Osteoblast (primary cell): ENCODE results near the gene IQCK. TPM values are rescaled to one million over a fixed set of nuclear protein-coding genes. Genes with fewer than 3 reads are reported as not detected.
A peak's percentile ranks its signal among the peaks of the same experiment; 100 is the strongest.

Experiments
- DNase-seq: peaks from one replicate; pipeline ENCODE4 v3.0.0; 2011; ENCODE audit warnings: low spot score, mixed read lengths; ENCODE audit not compliant: insufficient read length; ENCODE audit errors: missing footprints
- H2AFZ ChIP-seq: 2 replicates; pipeline ENCODE4 v1.6.0; 2011; ENCODE audit warnings: mild to moderate bottlenecking, low read length
- H3K27ac ChIP-seq: 2 replicates; pipeline ENCODE4 v1.5.1; 2011; ENCODE audit warnings: mild to moderate bottlenecking, low read depth, low read length, moderate library complexity
- H3K27me3 ChIP-seq: 2 replicates; pipeline ENCODE4 v1.6.0; 2012; ENCODE audit warnings: mild to moderate bottlenecking, control low read depth, inconsistent platforms, low read length, moderate library complexity; ENCODE audit not compliant: insufficient read depth
- H3K36me3 ChIP-seq: 2 replicates; pipeline ENCODE4 v1.5.1; 2011; ENCODE audit warnings: mild to moderate bottlenecking, low read length, control low read depth, moderate library complexity; ENCODE audit not compliant: insufficient read depth
- H3K4me1 ChIP-seq: 2 replicates; pipeline ENCODE4 v1.5.1; 2011; ENCODE audit warnings: mild to moderate bottlenecking, low read length, control low read depth, moderate library complexity; ENCODE audit not compliant: insufficient read depth
- H3K4me2 ChIP-seq: 2 replicates; pipeline ENCODE4 v1.6.0; 2011; ENCODE audit warnings: mild to moderate bottlenecking, low read length; ENCODE audit not compliant: insufficient read depth
- H3K4me3 ChIP-seq: fragments of 200-600 bp; sonication (generic); 3 replicates; pipeline ENCODE4 v1.5.1; 2012; ENCODE audit warnings: mild to moderate bottlenecking, low read length, inconsistent platforms; ENCODE audit not compliant: insufficient read depth
- H3K79me2 ChIP-seq: 2 replicates; pipeline ENCODE4 v1.6.0; 2012; ENCODE audit warnings: mild to moderate bottlenecking, low read length, control low read depth, inconsistent platforms; ENCODE audit not compliant: insufficient read depth
- H3K9me3 ChIP-seq: 2 replicates; pipeline ENCODE4 v1.5.1; 2011; ENCODE audit warnings: low read depth, low read length, control low read depth
- H4K20me1 ChIP-seq: 2 replicates; pipeline ENCODE4 v1.6.0; 2012; ENCODE audit warnings: mild to moderate bottlenecking, low read length, control low read depth; ENCODE audit not compliant: insufficient read depth
- CTCF ChIP-seq: IDR thresholded peaks from 2 replicates; pipeline ENCODE4 v1.5.1; 2011; ENCODE audit warnings: mild to moderate bottlenecking, low read depth, low read length, moderate library complexity; ENCODE audit errors: extremely low read depth
- total RNA-seq: library from RNA; depleted of rRNA; stranded (reverse); fragments of >200 nt; gene quantifications from 2 replicates; pipeline ENCODE4 v1.2.3, GENCODE V29; 2012

The IQCK gene
- total RNA-seq, 1 donor, result 8.7 TPM

- H3K4me2 ChIP-seq, result no peak overlapping the region
- no peaks in the 10 kb centered on the region for H3K9me3 ChIP-seq
- H3K27me3 ChIP-seq, result no peaks in the 10 kb centered on the region
- DNase-seq, result peak; percentile 85
- no peak overlapping the region for H2AFZ ChIP-seq
- H3K27ac ChIP-seq, result peak overlapping the region; percentile 77
- H4K20me1 ChIP-seq, result peaks cover under 1% of the 10 kb centered on the region
- TF ChIP-seq CTCF, result no peak
- peaks cover 50% of the 10 kb centered on the region for H3K36me3 ChIP-seq
- H3K4me1 ChIP-seq, result peaks cover 25% of the 10 kb centered on the region
- H3K4me3 ChIP-seq, result peak overlapping the region; percentile 26
- peaks cover 7% of the 10 kb centered on the region for H3K79me2 ChIP-seq
Observed at GRCh38 chr16:19704321-19705145, 13.5 kb upstream of the IQCK start.

GRCh38 chr16:19705146-19705501 lies 12.9 kb upstream of the IQCK start:
- no peaks in the 10 kb centered on the region for H4K20me1 ChIP-seq
- H3K27me3 ChIP-seq, result no peaks in the 10 kb centered on the region
- H3K4me3 ChIP-seq, result peak overlapping the region; percentile 26
- peak overlapping the region; percentile 77 for H3K27ac ChIP-seq
- H3K4me2 ChIP-seq, result no peak overlapping the region
- TF ChIP-seq CTCF, result no peak
- H3K36me3 ChIP-seq, result peaks cover 48% of the 10 kb centered on the region
- no peak overlapping the region for H2AFZ ChIP-seq
- no peaks in the 10 kb centered on the region for H3K9me3 ChIP-seq
- DNase-seq, result no peak
- peaks cover 22% of the 10 kb centered on the region for H3K4me1 ChIP-seq
- peaks cover 7% of the 10 kb centered on the region for H3K79me2 ChIP-seq

- no peak overlapping the region for H2AFZ ChIP-seq
- no peaks in the 10 kb centered on the region for H3K27me3 ChIP-seq
Observed at GRCh38 chr16:19705843-19706242, 12.2 kb upstream of the IQCK start.

More at GRCh38 chr16:19705843-19706242, 12.2 kb upstream of the IQCK start:
- no peak overlapping the region for H3K4me3 ChIP-seq
- peak; percentile 68 for DNase-seq
- peaks cover 14% of the 10 kb centered on the region for H3K4me1 ChIP-seq
- H3K4me2 ChIP-seq, result no peak overlapping the region
- peaks cover 7% of the 10 kb centered on the region for H3K79me2 ChIP-seq
- H3K27ac ChIP-seq, result no peak overlapping the region
- no peaks in the 10 kb centered on the region for H4K20me1 ChIP-seq
- H3K9me3 ChIP-seq, result no peaks in the 10 kb centered on the region
- peaks cover 50% of the 10 kb centered on the region for H3K36me3 ChIP-seq
- TF ChIP-seq CTCF, result no peak
